IMR-90 (cell line): Measurements from ENCODE around the gene RPS6KA2.

Experiments used
- BHLHE40 ChIP-seq: fragments of 150-350 bp; IDR thresholded peaks from 2 replicates; pipeline ENCODE4 v1.6.1; 2016; ENCODE audit warnings: mild to moderate bottlenecking, low read depth, low read length
- CTCF ChIP-seq: conservative IDR thresholded peaks from 2 replicates; pipeline ENCODE4 v1.5.1; 2012; ENCODE audit warnings: mild to moderate bottlenecking, low read depth, low read length, improper control_type of control experiment
- RCOR1 ChIP-seq: IDR thresholded peaks from 2 replicates; pipeline ENCODE4 v1.6.1; 2012; ENCODE audit warnings: mild to moderate bottlenecking, low read length, improper control_type of control experiment; ENCODE audit not compliant: insufficient replicate concordance
- RFX5 ChIP-seq: IDR thresholded peaks from 2 replicates; pipeline ENCODE4 v1.8.0; 2012; ENCODE audit warnings: low read depth, mild to moderate bottlenecking, low read length, moderate library complexity
- SMC3 ChIP-seq: fragments of 150-350 bp; IDR thresholded peaks from 2 replicates; pipeline ENCODE4 v1.6.1; 2016; ENCODE audit warnings: low read depth, mild to moderate bottlenecking, antibody characterized with exemption, low read length, moderate library complexity

- TF ChIP-seq CTCF (no peak), RFX5 (no peak), RCOR1 (no peak), SMC3 (no peak), BHLHE40 (no peak)
Measured at GRCh38 chr6:166539543-166539942, 87.5 kb downstream of the RPS6KA2 start.
